PC-3 (cell line): ENCODE results near the gene KLF11. TPM values are rescaled to one million over a fixed set of nuclear protein-coding genes. Genes with fewer than 3 reads are reported as not detected.

ENCODE experiments used
- ATAC-seq: fragments of 200-7000 bp; cut with Tn5 transposase; 2 replicates; pipeline ENCODE4 v1.9.1; 2020; ENCODE audit warnings: mild to moderate bottlenecking, moderate library complexity
- BruUV-seq: library from RNA; stranded (reverse); fragments of 400-500 nt; replicated peaks from 2 replicates; lab custom pipeline; 2021; lab: Mats Ljungman, UMichigan
- CTCF ChIA-PET: fragments of 300-600 bp; sonication (Branson Sonifier 250); formaldehyde crosslinking; loops from one replicate; lab custom pipeline; 2022; ENCODE audit warnings: antibody characterized with exemption; lab: Charles Lee
- POLR2A ChIA-PET: fragments of 300-600 bp; sonication (Branson Sonifier 250); formaldehyde crosslinking; loops from one replicate; lab custom pipeline; 2022; ENCODE audit warnings: antibody characterized with exemption; ENCODE audit not compliant: unreplicated experiment; lab: Charles Lee
- DNase-seq: peaks from one replicate; pipeline ENCODE4 v3.0.0-alpha.2; 2015
- H2AFZ ChIP-seq: fragments of 300-600 bp; sonication (generic); 2 replicates; pipeline ENCODE4 v1.6.0; 2016; ENCODE audit warnings: antibody characterized with exemption, low read length
- H3F3A ChIP-seq: fragments of 300-600 bp; sonication (generic); one replicate; pipeline ENCODE4 v1.6.0; 2017; ENCODE audit warnings: antibody characterized with exemption, low read length, control low read depth, mild to moderate bottlenecking; ENCODE audit not compliant: unreplicated experiment
- H3K27ac ChIP-seq: fragments of 300-600 bp; sonication (generic); 2 replicates; pipeline ENCODE4 v1.5.1; 2016; ENCODE audit warnings: mild to moderate bottlenecking, low read length
- H3K27me3 ChIP-seq: fragments of 300-600 bp; sonication (generic); 2 replicates; pipeline ENCODE4 v1.6.1; 2016; ENCODE audit warnings: low read length, mixed read lengths
- H3K36me3 ChIP-seq: fragments of 300-600 bp; sonication (generic); 2 replicates; pipeline ENCODE4 v1.6.1; 2016; ENCODE audit warnings: low read depth, mixed run types, low read length, mixed read lengths
- H3K4me1 ChIP-seq: fragments of 300-600 bp; sonication (generic); 2 replicates; pipeline ENCODE4 v1.5.1; 2016; ENCODE audit warnings: low read length; ENCODE audit not compliant: insufficient read depth
- H3K4me2 ChIP-seq: fragments of 300-600 bp; sonication (generic); 2 replicates; pipeline ENCODE4 v1.6.0; 2016; ENCODE audit warnings: low read length
- H3K4me3 ChIP-seq: fragments of 300-600 bp; sonication (generic); 2 replicates; pipeline ENCODE4 v1.5.1; 2016; ENCODE audit warnings: mild to moderate bottlenecking, low read length, mixed read lengths
- H3K79me2 ChIP-seq: fragments of 300-600 bp; sonication (generic); 2 replicates; pipeline ENCODE4 v1.6.1; 2017; ENCODE audit warnings: low read length, mixed read lengths
- H3K9ac ChIP-seq: fragments of 300-600 bp; sonication (generic); 2 replicates; pipeline ENCODE4 v1.6.0; 2016; ENCODE audit warnings: mild to moderate bottlenecking, low read length
- H3K9me2 ChIP-seq: fragments of 300-600 bp; sonication (generic); replicated peaks from 2 replicates; pipeline ENCODE4 v1.6.1; 2016; ENCODE audit warnings: mixed run types, low read length, mixed read lengths
- H3K9me3 ChIP-seq: fragments of 300-600 bp; sonication (generic); 2 replicates; pipeline ENCODE4 v1.6.1; 2016; ENCODE audit warnings: low read length, mixed read lengths
- H4K20me1 ChIP-seq: fragments of 300-600 bp; sonication (generic); 2 replicates; pipeline ENCODE4 v1.6.1; 2016; ENCODE audit warnings: low read length, mixed read lengths
- CTCF ChIP-seq: fragments of 300-600 bp; sonication (generic); conservative IDR thresholded peaks from 2 replicates; pipeline ENCODE4 v1.5.1; 2017; ENCODE audit warnings: antibody characterized with exemption, low read depth, mild to moderate bottlenecking, low read length
- EZH2 ChIP-seq: fragments of 300-600 bp; sonication (generic); IDR thresholded peaks from one replicate; pipeline ENCODE4 v1.6.1; 2017; ENCODE audit warnings: antibody characterized with exemption, mild to moderate bottlenecking, low read length; ENCODE audit not compliant: unreplicated experiment
- EZH2phosphoT487 ChIP-seq: fragments of 300-600 bp; sonication (generic); IDR thresholded peaks from 2 replicates; pipeline ENCODE4 v1.6.1; 2018; ENCODE audit warnings: mild to moderate bottlenecking, antibody characterized with exemption, low read length, borderline replicate concordance
- intact Hi-C: fragments of 100-400 bp; cut with micrococcal nuclease; formaldehyde crosslinking; loops from 2 replicates; pipeline ENCODE4 v1.9.0; 2023
- total RNA-seq: library from RNA; depleted of rRNA; stranded (reverse); fragments of >200 nt; gene quantifications from 2 replicates; pipeline ENCODE4 v1.2.3, GENCODE V29; 2014; rRNA removed

Gene KLF11
- total RNA-seq, 1 experiment from 2014 or later, result 13.4 TPM

GRCh38 chr2:10101491-10101890 is 58.1 kb downstream of the KLF11 start:
- Histone ChIP-seq H3K4me2 (no peak overlapping the region), H3K79me2 (no peaks in the 10 kb centered on the region), H3K36me3 (no peaks in the 10 kb centered on the region), H3K9me2 (no peaks in the 10 kb centered on the region), H2AFZ (no peak overlapping the region), H3K4me3 (no peak overlapping the region), H3K27me3 (no peaks in the 10 kb centered on the region), H3K9me3 (no peaks in the 10 kb centered on the region), H3F3A (no peaks in the 10 kb centered on the region), H4K20me1 (no peaks in the 10 kb centered on the region), H3K27ac (no peak overlapping the region), H3K4me1 (no peaks in the 10 kb centered on the region), H3K9ac (no peak overlapping the region)
- ATAC-seq (no peak), DNase-seq (no peak)
- ChIA-PET CTCF (interaction anchor here (0.9 kb wide), 1 partner anchor 29 kb away, joined by 3 read pairs; no protein-coding TSS in a partner anchor), POLR2A (no interaction called here)
- no TSS peak for BruUV-seq
- no peak for TF ChIP-seq EZH2phosphoT487
- TF ChIP-seq CTCF, result no peak
- TF ChIP-seq EZH2, result no peak
- intact Hi-C loops, result no loop called here

GRCh38 chr2:10103179-10103578 is 59.8 kb downstream of the KLF11 start:
- no TSS peak for BruUV-seq
- intact Hi-C loops, result no loop called here
- Histone ChIP-seq H3K27ac (no peak overlapping the region), H3K9me3 (no peaks in the 10 kb centered on the region), H3K27me3 (no peaks in the 10 kb centered on the region), H3K9me2 (no peaks in the 10 kb centered on the region), H2AFZ (no peak overlapping the region), H3K79me2 (no peaks in the 10 kb centered on the region), H3K36me3 (no peaks in the 10 kb centered on the region), H3K4me3 (no peak overlapping the region), H3K9ac (no peak overlapping the region), H4K20me1 (no peaks in the 10 kb centered on the region), H3K4me1 (no peaks in the 10 kb centered on the region), H3F3A (no peaks in the 10 kb centered on the region), H3K4me2 (no peak overlapping the region)
- ChIA-PET CTCF (interaction anchor here (0.6 kb wide), 1 partner anchor 14 kb away, joined by 5 read pairs; no protein-coding TSS in a partner anchor), POLR2A (no interaction called here)
- DNase-seq (no peak), ATAC-seq (no peak)
- TF ChIP-seq EZH2phosphoT487 (no peak), EZH2 (no peak), CTCF (no peak)

Other genes starting within 250 kb of the KLF11 start
- gene TAF1B, start 200.1 kb upstream of the KLF11 start, total RNA-seq, result 24.1 and 39.5 TPM in 2 replicates
- 9.3 and 10.3 TPM in 2 replicates for gene GRHL1, start 91.9 kb upstream of the KLF11 start, total RNA-seq
- gene CYS1, start 36.9 kb downstream of the KLF11 start, total RNA-seq, result 0.12 and 0.15 TPM in 2 replicates
- 229 and 282 TPM in 2 replicates for gene RRM2, start 79.2 kb downstream of the KLF11 start, total RNA-seq